ENCODE measurements around the gene TPSB2.

DNA sequence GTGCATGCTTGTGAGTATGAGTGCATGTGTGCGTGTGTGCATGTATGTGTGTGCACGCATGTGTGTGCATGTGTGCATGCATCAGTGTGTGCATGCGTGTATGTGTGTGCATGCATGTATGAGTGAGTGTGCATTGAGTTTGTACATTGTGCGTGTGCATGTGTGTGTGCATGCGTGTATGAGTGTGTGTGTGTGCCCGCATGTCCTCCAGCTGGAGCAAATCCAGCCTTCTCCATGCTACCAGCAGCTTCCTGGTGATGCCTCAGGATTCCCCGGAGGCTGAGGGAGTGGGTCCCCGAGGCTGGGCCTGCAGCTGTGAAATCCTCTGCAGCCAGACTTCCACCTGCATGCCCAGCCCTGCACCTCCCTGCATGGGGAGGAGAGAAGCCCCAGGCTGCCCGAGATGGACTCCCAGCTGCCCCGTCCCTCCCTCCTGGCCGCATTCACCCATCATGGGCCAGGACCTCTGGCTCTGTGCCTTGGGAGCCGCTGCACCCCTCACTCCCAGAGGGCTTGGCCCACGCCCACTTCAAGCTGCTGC lies 35.2 kb upstream of the TPSB2 start:
- TF ChIP-seq PHF8 (IDR thresholded peaks at IDR 0.05; ENCODE audit: borderline replicate concordance, low read length) (no peak), ZNF707 (CRISPR knock-in tag; conservative IDR thresholded peaks at IDR 0.05) (no peak), ZBTB7A (IDR thresholded peaks at IDR 0.05; ENCODE audit: borderline replicate concordance, control insufficient read depth, low read depth, low read length) (no peak), ZNF449 (CRISPR knock-in tag; IDR thresholded peaks at IDR 0.05) (no peak), POLR2A (conservative IDR thresholded peaks at IDR 0.05) (no peak), NFRKB (IDR thresholded peaks at IDR 0.05; ENCODE audit: low read depth) (no peak)

Measured in K562 (cell line).